Trophoblast cell (in vitro differentiated cells and primary cell): ENCODE data around the gene CENPM.
A peak's percentile ranks its signal among the peaks of the same experiment; 100 is the strongest.

Experiments used
- DNase-seq, 2 donors: peaks; one replicate each; pipeline ENCODE4 v3.0.0-alpha.2; 2016
- H2AFZ ChIP-seq: 2 replicates; pipeline ENCODE4 v1.6.1; 2013; ENCODE audit warnings: low read length, moderate library complexity, mild to moderate bottlenecking; ENCODE audit not compliant: insufficient read depth, poor library complexity
- H2AK5ac ChIP-seq: 2 replicates; pipeline ENCODE4 v1.6.1; 2013; ENCODE audit warnings: mild to moderate bottlenecking, low read length
- H2BK120ac ChIP-seq: 2 replicates; pipeline ENCODE4 v1.6.1; 2013; ENCODE audit warnings: low read length, mild to moderate bottlenecking, moderate library complexity; ENCODE audit not compliant: insufficient read depth, poor library complexity
- H2BK12ac ChIP-seq: 2 replicates; pipeline ENCODE4 v1.6.1; 2013; ENCODE audit warnings: mild to moderate bottlenecking, low read length, moderate library complexity
- H2BK5ac ChIP-seq: 2 replicates; pipeline ENCODE4 v1.6.1; 2013; ENCODE audit warnings: low read length, low read depth, moderate library complexity, mild to moderate bottlenecking; ENCODE audit not compliant: poor library complexity
- H3K14ac ChIP-seq: 2 replicates; pipeline ENCODE4 v1.6.1; 2013; ENCODE audit warnings: mild to moderate bottlenecking, low read length
- H3K18ac ChIP-seq: 2 replicates; pipeline ENCODE4 v1.6.1; 2013; ENCODE audit warnings: mild to moderate bottlenecking, low read length
- H3K23ac ChIP-seq: 2 replicates; pipeline ENCODE4 v1.6.1; 2013; ENCODE audit warnings: low read length
- H3K27ac ChIP-seq: 2 replicates; pipeline ENCODE4 v1.5.1; 2013; ENCODE audit warnings: low read depth, mild to moderate bottlenecking, inconsistent platforms, low read length, moderate library complexity
- H3K27me3 ChIP-seq: 2 replicates; pipeline ENCODE4 v1.6.1; 2013; ENCODE audit warnings: inconsistent platforms, mild to moderate bottlenecking, low read length, moderate library complexity; ENCODE audit not compliant: insufficient read depth
- H3K36me3 ChIP-seq, 2 experiments: 1 replicate in 1 of 2; 2 replicates in 1 of 2; pipeline ENCODE4 v1.6.1; 2013; ENCODE audit warnings: low read length in 2 of 2, mild to moderate bottlenecking in 2 of 2, moderate library complexity in 1 of 2; ENCODE audit not compliant: insufficient read depth in 2 of 2, control insufficient read depth in 1 of 2
- H3K4ac ChIP-seq: 2 replicates; pipeline ENCODE4 v1.6.1; 2013; ENCODE audit warnings: low read depth, mild to moderate bottlenecking, low read length, moderate library complexity
- H3K4me1 ChIP-seq, 2 experiments: 1 replicate in 1 of 2; 2 replicates in 1 of 2; pipeline ENCODE4 v1.6.1; 2013; ENCODE audit warnings: low read length in 2 of 2, mild to moderate bottlenecking in 2 of 2, moderate library complexity in 1 of 2; ENCODE audit not compliant: insufficient read depth in 2 of 2, control insufficient read depth in 1 of 2
- H3K4me2 ChIP-seq: 2 replicates; pipeline ENCODE4 v1.6.1; 2013; ENCODE audit warnings: inconsistent platforms, mild to moderate bottlenecking, low read length, moderate library complexity
- H3K4me3 ChIP-seq: 2 replicates; pipeline ENCODE4 v1.5.1; 2013; ENCODE audit warnings: mild to moderate bottlenecking, low read depth, low read length, inconsistent platforms
- H3K79me1 ChIP-seq: one replicate; pipeline ENCODE4 v1.6.1; 2013; ENCODE audit warnings: low read length
- H3K79me2 ChIP-seq: 2 replicates; pipeline ENCODE4 v1.6.1; 2013; ENCODE audit warnings: low read length, mild to moderate bottlenecking; ENCODE audit not compliant: control insufficient read depth, insufficient read depth, poor library complexity
- H3K9ac ChIP-seq: 2 replicates; pipeline ENCODE4 v1.6.1; 2013; ENCODE audit warnings: mild to moderate bottlenecking, low read length
- H3K9me3 ChIP-seq: 2 replicates; pipeline ENCODE4 v1.6.1; 2013; ENCODE audit warnings: low read depth, mild to moderate bottlenecking, control low read depth, inconsistent platforms, low read length; ENCODE audit not compliant: insufficient read depth
- H4K12ac ChIP-seq: 2 replicates; pipeline ENCODE4 v1.6.1; 2013; ENCODE audit warnings: low read depth, mild to moderate bottlenecking, low read length, moderate library complexity
- H4K8ac ChIP-seq: 2 replicates; pipeline ENCODE4 v1.6.1; 2013; ENCODE audit warnings: low read depth, mild to moderate bottlenecking, low read length, moderate library complexity
- H4K91ac ChIP-seq: one replicate; pipeline ENCODE4 v1.6.1; 2013; ENCODE audit warnings: low read depth, mild to moderate bottlenecking, low read length, moderate library complexity
- WGBS: extraction: QIAGEN DNeasy Blood & Tissue Kit; methylation state at CpG from one replicate; pipeline ENCODE4 v1.1.7; 2013; ENCODE audit warnings: missing lambda C conversion rate; ENCODE audit not compliant: insufficient read length, insufficient coverage; ENCODE audit errors: extremely low coverage; 5-methylcytosine and 5-hydroxymethylcytosine counted together

The CENPM gene

DNA sequence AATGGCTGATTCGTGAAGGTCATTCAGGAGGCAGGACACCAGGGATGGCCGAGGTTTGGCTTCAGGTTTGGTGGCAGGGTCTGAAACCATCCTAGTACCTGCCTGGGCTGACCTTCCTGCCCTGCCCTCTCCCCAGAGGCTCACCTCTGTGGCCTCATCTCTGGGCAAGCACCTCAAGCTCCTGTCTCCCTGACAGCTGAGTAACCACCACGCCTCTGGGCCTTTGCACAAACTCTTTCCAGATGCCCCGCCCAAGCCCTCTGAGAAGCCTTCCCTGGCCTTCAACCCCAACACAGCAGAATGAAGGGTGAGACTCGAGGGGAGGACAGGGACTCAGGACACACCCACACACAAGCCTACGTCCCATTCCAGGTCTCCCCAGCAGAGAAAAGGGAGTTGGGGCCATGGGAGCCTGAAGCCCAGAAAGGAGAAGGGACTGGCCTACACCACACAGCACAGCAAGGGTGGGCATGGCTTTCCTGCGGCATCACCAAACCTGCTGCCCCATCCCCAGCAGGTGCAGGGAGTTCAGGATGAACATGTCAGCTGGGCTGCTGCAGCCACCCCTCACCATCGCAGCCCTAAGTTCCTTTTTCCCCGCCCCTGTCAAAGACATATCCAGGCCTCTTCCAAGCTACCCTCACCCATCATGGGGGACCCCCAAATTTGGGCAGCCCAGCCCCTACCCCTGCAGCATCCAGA lies 34.5 kb downstream of the CENPM start:
- no peaks in the 10 kb centered on the region for H3K79me1 ChIP-seq
- WGBS = no CpG with 5 or more reads among the region's 9 CpGs

GRCh38 chr22:41911001-41911611 lies 35.8 kb downstream of the CENPM start:
- peak overlapping the region; percentile 65 for H3K4me2 ChIP-seq
- no peak overlapping the region for H2AFZ ChIP-seq
- no peak for DNase-seq
- H3K79me1 ChIP-seq = no peaks in the 10 kb centered on the region
- WGBS = no CpG with 5 or more reads among the region's 37 CpGs
- H3K4me3 ChIP-seq = no peak overlapping the region
- H3K14ac ChIP-seq = no peak overlapping the region
- no peak overlapping the region for H4K91ac ChIP-seq
- no peak overlapping the region for H2BK5ac ChIP-seq
- H3K18ac ChIP-seq = no peak overlapping the region
- no peak overlapping the region for H3K4ac ChIP-seq
- H3K36me3 ChIP-seq = peaks cover 9 to 18% of the 10 kb centered on the region in 2 experiments
- H4K8ac ChIP-seq = no peak overlapping the region
- peaks cover 67% of the 10 kb centered on the region for H3K27me3 ChIP-seq
- H2AK5ac ChIP-seq = no peak overlapping the region
- no peak overlapping the region for H3K23ac ChIP-seq
- peaks cover 4 to 16% of the 10 kb centered on the region in 2 experiments for H3K4me1 ChIP-seq
- no peak overlapping the region for H3K27ac ChIP-seq
- peaks cover 17% of the 10 kb centered on the region for H3K9me3 ChIP-seq
- no peak overlapping the region for H2BK12ac ChIP-seq
- no peaks in the 10 kb centered on the region for H3K79me2 ChIP-seq
- H4K12ac ChIP-seq = no peak overlapping the region
- H3K9ac ChIP-seq = no peak overlapping the region
- no peak overlapping the region for H2BK120ac ChIP-seq

More for the DNA sequence above, 34.5 kb downstream of the CENPM start:
- H3K79me2 ChIP-seq = no peaks in the 10 kb centered on the region
- no peak overlapping the region for H4K91ac ChIP-seq
- peaks cover 2 to 7% of the 10 kb centered on the region in 2 experiments for H3K36me3 ChIP-seq
- H3K4me2 ChIP-seq = no peak overlapping the region
- no peak overlapping the region for H3K14ac ChIP-seq
- H2AK5ac ChIP-seq = no peak overlapping the region
- no peak overlapping the region for H3K23ac ChIP-seq
- peaks cover 75% of the 10 kb centered on the region for H3K27me3 ChIP-seq
- no peak overlapping the region for H4K8ac ChIP-seq
- H3K27ac ChIP-seq = no peak overlapping the region
- H3K4me3 ChIP-seq = no peak overlapping the region
- no peak overlapping the region for H3K4ac ChIP-seq
- peaks cover 17% of the 10 kb centered on the region for H3K9me3 ChIP-seq
- H3K4me1 ChIP-seq = peaks cover 4 to 16% of the 10 kb centered on the region in 2 experiments
- H2BK120ac ChIP-seq = no peak overlapping the region
- H4K12ac ChIP-seq = no peak overlapping the region
- H3K9ac ChIP-seq = no peak overlapping the region
- H2BK5ac ChIP-seq = no peak overlapping the region
- H2AFZ ChIP-seq = no peak overlapping the region
- no peak overlapping the region for H2BK12ac ChIP-seq
- no peak for DNase-seq
- no peak overlapping the region for H3K18ac ChIP-seq

DNA sequence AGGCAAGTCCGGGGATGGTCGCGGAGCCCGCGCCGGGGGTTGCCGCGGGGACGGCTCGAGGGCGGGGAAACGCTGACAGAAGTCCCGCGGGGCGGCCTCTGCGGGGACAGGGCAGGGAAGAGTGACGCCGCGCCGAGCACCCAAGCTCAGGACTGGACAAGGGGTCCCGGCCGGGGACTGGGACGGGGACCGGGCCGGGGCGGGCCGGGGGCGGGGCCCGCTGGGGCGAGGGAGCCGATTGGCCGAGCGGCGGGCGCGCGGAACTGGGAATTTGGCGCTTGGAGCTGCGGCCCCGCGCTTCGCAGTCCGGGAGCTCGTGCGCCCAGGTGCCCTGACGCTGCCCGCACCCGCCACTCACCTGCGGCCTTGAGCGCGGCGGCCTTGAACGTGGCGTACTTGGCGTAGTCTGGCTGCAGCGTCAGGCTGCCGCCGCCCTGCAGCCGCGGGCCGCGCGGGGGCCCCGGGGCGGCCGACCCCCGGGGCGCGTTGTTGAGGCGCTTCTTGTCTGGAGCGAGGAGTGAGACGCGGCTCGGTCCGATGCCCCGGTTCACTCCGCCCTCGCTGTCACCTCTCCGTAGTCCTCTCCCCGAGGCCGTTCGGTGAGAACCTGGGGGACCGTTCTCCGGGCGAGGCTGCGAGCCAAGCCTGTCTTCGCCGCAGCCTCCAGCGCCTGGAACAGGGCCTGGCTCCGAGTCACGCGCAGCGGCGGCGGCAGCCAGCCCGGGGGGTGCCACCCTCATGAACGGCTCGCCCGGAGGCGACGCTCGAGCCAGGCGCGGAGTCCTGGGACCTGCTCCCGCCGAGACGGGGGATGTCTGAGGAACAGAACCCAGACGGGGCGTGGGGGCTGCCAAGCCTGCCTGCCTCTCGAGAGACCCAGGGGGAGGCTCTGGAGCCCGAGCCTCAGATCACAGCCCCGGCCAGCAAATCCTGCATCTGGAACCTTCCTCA lies 36.6 kb downstream of the CENPM start:
- H3K9ac ChIP-seq = no peak overlapping the region
- H3K4me2 ChIP-seq = peak overlapping the region; percentile 65
- H3K4ac ChIP-seq = no peak overlapping the region
- H4K12ac ChIP-seq = no peak overlapping the region
- no peak overlapping the region for H2BK120ac ChIP-seq
- no peak overlapping the region for H2BK12ac ChIP-seq
- H3K27ac ChIP-seq = no peak overlapping the region
- H3K79me1 ChIP-seq = no peaks in the 10 kb centered on the region
- no peak overlapping the region for H4K8ac ChIP-seq
- no peak overlapping the region for H3K14ac ChIP-seq
- H2AFZ ChIP-seq = no peak overlapping the region
- no peaks in the 10 kb centered on the region for H3K79me2 ChIP-seq
- H3K18ac ChIP-seq = no peak overlapping the region
- H3K27me3 ChIP-seq = peaks cover 59% of the 10 kb centered on the region
- H3K4me3 ChIP-seq = no peak overlapping the region
- peaks cover 15% of the 10 kb centered on the region for H3K9me3 ChIP-seq
- peak; percentile 52 to 69 for DNase-seq
- no CpG with 5 or more reads among the region's 112 CpGs for WGBS
- no peak overlapping the region for H2BK5ac ChIP-seq
- no peak overlapping the region for H3K23ac ChIP-seq
- H4K91ac ChIP-seq = no peak overlapping the region
- peaks cover 16 to 26% of the 10 kb centered on the region in 2 experiments for H3K36me3 ChIP-seq
- H2AK5ac ChIP-seq = no peak overlapping the region
- peaks cover 4 to 16% of the 10 kb centered on the region in 2 experiments for H3K4me1 ChIP-seq

GRCh38 chr22:41909310-41910049 lies 37.5 kb downstream of the CENPM start:
- no peak overlapping the region for H3K27ac ChIP-seq
- DNase-seq = peak in 1 of 2 donors; percentile 25
- peaks cover 13% of the 10 kb centered on the region for H3K9me3 ChIP-seq
- peaks cover 4 to 16% of the 10 kb centered on the region in 2 experiments for H3K4me1 ChIP-seq
- H3K9ac ChIP-seq = no peak overlapping the region
- peaks cover 52% of the 10 kb centered on the region for H3K27me3 ChIP-seq
- no peaks in the 10 kb centered on the region for H3K79me2 ChIP-seq
- no peak overlapping the region for H2AK5ac ChIP-seq
- no peak overlapping the region for H3K18ac ChIP-seq
- H3K14ac ChIP-seq = no peak overlapping the region
- H4K91ac ChIP-seq = no peak overlapping the region
- H2AFZ ChIP-seq = no peak overlapping the region
- H3K4me2 ChIP-seq = peak overlapping the region; percentile 65
- no peaks in the 10 kb centered on the region for H3K79me1 ChIP-seq
- H3K23ac ChIP-seq = no peak overlapping the region
- no peak overlapping the region for H4K8ac ChIP-seq
- H3K4me3 ChIP-seq = no peak overlapping the region
- H2BK5ac ChIP-seq = no peak overlapping the region
- H3K4ac ChIP-seq = no peak overlapping the region
- no peak overlapping the region for H4K12ac ChIP-seq
- WGBS = no CpG with 5 or more reads among the region's 55 CpGs
- no peak overlapping the region for H2BK12ac ChIP-seq
- H2BK120ac ChIP-seq = no peak overlapping the region
- H3K36me3 ChIP-seq = peaks cover 25 to 34% of the 10 kb centered on the region in 2 experiments
